B cell (primary cell): Measurements from ENCODE around the gene SLC13A4.

ENCODE experiments used
- CTCF ChIP-seq: fragments of 200-600 bp; IDR thresholded peaks from one replicate; pipeline ENCODE4 v1.8.0; 2022; ENCODE audit warnings: antibody characterized with exemption, mild to moderate bottlenecking
- EZH2 ChIP-seq: IDR thresholded peaks from 2 replicates; pipeline ENCODE4 v1.6.1; 2012; ENCODE audit warnings: borderline replicate concordance, low read depth, mild to moderate bottlenecking, moderate library complexity, low read length; ENCODE audit not compliant: insufficient read depth, poor library complexity, severe bottlenecking

- TF ChIP-seq CTCF (no peak), EZH2 (no peak)
Observed at GRCh38 chr7:135666846-135667245, 61.1 kb downstream of the SLC13A4 start.
